LNCaP clone FGC (cell line): Measurements from ENCODE around the gene RGMA.
A peak's percentile ranks its signal among the peaks of the same experiment; 100 is the strongest.

Experiments
- DNase-seq: peaks from one replicate; pipeline ENCODE4 v3.0.0-alpha.2; 2011; ENCODE audit warnings: low read depth
- H3K4me3 ChIP-seq: 2 replicates; pipeline ENCODE4 v1.5.1; 2011; ENCODE audit warnings: mild to moderate bottlenecking, low read depth, low read length, control low read depth
- TF ChIP-seq, protein P1 (sequence below): IDR thresholded peaks from 2 replicates; pipeline ENCODE4 v1.5.1; 2012; ENCODE audit warnings: mild to moderate bottlenecking; ENCODE audit not compliant: control insufficient read depth, insufficient read depth; ENCODE audit errors: extremely low read depth

The RGMA gene

DNA sequence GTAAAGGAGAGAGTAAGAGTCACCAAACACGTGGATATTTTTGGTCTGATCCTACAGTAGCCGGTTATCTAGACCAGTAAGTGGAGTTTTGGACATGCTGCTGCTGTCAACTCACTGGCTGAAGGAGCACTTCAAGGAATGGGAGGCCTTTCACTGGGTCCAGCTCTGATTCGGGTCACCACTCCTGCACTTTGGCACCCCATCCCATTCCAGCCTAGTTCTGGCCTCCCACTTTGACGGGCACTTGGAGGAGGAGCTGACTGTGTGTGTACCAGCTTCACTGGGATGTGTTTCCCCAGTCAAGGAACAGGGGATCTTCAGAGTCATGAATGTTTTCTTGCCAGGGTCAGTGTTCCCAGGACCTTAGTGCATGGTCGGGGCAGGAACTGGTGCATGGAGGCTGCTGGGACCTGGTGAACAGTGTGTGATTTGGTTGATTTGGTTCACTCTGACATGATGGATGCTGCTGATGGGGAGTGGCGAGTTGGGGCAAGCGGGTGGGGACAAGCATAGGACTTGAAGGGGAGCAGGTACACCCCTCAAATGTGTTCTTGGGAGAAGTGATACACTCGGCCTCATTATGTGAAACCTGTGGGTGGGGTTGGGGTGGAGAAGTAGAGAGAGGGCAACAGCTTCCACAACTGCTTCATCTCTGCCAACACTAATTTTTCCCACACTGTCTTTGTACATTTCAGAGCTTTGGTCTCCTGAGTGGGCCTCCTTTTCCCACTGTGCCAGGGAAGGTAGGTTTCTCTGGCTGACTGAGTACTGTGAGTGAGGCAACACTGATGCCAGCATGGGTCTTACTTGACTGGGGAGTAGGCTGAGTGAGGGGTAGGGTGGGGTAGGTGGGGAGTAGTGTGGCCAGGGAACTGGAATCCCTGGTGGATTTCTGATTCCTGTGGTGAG lies 64.0 kb downstream of the RGMA start:
- TF ChIP-seq, protein P1, sequence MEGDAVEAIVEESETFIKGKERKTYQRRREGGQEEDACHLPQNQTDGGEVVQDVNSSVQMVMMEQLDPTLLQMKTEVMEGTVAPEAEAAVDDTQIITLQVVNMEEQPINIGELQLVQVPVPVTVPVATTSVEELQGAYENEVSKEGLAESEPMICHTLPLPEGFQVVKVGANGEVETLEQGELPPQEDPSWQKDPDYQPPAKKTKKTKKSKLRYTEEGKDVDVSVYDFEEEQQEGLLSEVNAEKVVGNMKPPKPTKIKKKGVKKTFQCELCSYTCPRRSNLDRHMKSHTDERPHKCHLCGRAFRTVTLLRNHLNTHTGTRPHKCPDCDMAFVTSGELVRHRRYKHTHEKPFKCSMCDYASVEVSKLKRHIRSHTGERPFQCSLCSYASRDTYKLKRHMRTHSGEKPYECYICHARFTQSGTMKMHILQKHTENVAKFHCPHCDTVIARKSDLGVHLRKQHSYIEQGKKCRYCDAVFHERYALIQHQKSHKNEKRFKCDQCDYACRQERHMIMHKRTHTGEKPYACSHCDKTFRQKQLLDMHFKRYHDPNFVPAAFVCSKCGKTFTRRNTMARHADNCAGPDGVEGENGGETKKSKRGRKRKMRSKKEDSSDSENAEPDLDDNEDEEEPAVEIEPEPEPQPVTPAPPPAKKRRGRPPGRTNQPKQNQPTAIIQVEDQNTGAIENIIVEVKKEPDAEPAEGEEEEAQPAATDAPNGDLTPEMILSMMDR, result no peak
- H3K4me3 ChIP-seq, result no peak overlapping the region

GRCh38 chr15:93024293-93024692 lies 64.7 kb downstream of the RGMA start:
- no peak overlapping the region for H3K4me3 ChIP-seq
- DNase-seq, result no peak
- TF ChIP-seq, protein P1, result no peak

More for the DNA sequence above, 64.0 kb downstream of the RGMA start:
- DNase-seq, result no peak

- no peak for DNase-seq
- H3K4me3 ChIP-seq, result no peak overlapping the region
These were observed 67.8 kb downstream of the RGMA start for GRCh38 chr15:93020976-93021772.

GRCh38 chr15:93019971-93020370 lies 69.0 kb downstream of the RGMA start:
- no peak for DNase-seq
- TF ChIP-seq, protein P1, result no peak
- H3K4me3 ChIP-seq, result no peak overlapping the region

More at GRCh38 chr15:93020976-93021772, 67.8 kb downstream of the RGMA start:
- TF ChIP-seq, protein P1, result no peak

GRCh38 chr15:93019090-93019489 lies 69.9 kb downstream of the RGMA start:
- H3K4me3 ChIP-seq, result no peak overlapping the region
- TF ChIP-seq, protein P1, result no peak
- DNase-seq, result no peak

GRCh38 chr15:93018574-93018973 lies 70.4 kb downstream of the RGMA start:
- no peak for DNase-seq
- TF ChIP-seq, protein P1, result peak; percentile 24
- H3K4me3 ChIP-seq, result no peak overlapping the region
